Measurements from ENCODE around the gene CCDC146.

DNA sequence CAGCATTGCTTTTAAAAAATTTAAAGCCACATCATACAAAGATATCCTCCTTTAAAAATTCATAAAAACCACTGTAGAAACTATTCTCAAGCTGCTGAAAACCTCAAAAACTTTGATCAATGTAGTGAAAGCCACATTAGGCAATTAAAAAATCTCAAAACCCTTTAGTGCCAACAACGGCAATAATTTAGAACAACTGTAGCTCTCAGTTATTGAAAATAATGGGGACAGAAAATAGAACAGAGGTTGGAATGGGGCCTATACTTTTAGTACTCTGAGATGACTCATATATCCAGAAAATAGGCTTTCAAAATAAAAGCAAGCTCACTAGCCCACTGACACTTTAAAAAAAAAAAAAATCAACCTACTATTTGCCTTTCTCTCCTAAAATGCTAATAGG is 206.3 kb downstream of the CCDC146 start:
- TF ChIP-seq, protein P1, sequence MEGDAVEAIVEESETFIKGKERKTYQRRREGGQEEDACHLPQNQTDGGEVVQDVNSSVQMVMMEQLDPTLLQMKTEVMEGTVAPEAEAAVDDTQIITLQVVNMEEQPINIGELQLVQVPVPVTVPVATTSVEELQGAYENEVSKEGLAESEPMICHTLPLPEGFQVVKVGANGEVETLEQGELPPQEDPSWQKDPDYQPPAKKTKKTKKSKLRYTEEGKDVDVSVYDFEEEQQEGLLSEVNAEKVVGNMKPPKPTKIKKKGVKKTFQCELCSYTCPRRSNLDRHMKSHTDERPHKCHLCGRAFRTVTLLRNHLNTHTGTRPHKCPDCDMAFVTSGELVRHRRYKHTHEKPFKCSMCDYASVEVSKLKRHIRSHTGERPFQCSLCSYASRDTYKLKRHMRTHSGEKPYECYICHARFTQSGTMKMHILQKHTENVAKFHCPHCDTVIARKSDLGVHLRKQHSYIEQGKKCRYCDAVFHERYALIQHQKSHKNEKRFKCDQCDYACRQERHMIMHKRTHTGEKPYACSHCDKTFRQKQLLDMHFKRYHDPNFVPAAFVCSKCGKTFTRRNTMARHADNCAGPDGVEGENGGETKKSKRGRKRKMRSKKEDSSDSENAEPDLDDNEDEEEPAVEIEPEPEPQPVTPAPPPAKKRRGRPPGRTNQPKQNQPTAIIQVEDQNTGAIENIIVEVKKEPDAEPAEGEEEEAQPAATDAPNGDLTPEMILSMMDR (conservative IDR thresholded peaks at IDR 0.05; ENCODE audit: low read depth, low read length): no peak
- TF ChIP-seq EZH2 (IDR thresholded peaks at IDR 0.05; ENCODE audit: low read length, unreplicated experiment) (no peak), EZH2phosphoT487 (IDR thresholded peaks at IDR 0.05; ENCODE audit: borderline replicate concordance, low read length) (no peak)
